H1 (cell line): Measurements from ENCODE around the gene C1QL1. TPM values are rescaled to one million over a fixed set of nuclear protein-coding genes. Genes with fewer than 3 reads are reported as not detected.

Source experiments
- CTCF ChIA-PET: fragments of 300-600 bp; sonication (Branson Sonifier 250); formaldehyde crosslinking; loops from one replicate; lab custom pipeline; 2021; ENCODE audit not compliant: partially characterized antibody; lab: Charles Lee
- POLR2A ChIA-PET: fragments of 300-600 bp; sonication (Branson Sonifier 250); formaldehyde crosslinking; loops from one replicate; lab custom pipeline; 2021; ENCODE audit warnings: inconsistent platforms; ENCODE audit not compliant: partially characterized antibody; lab: Charles Lee
- DNase-seq, 2 experiments: peaks; one replicate each; pipeline versions ENCODE4 v3.0.0 to v3.0.0-alpha.2; 2010 to 2022; ENCODE audit warnings: low spot score in 2 of 2, low read depth in 1 of 2, mixed read lengths in 1 of 2
- FAIRE-seq: peaks from 2 replicates; lab custom pipeline; 2011; peaks lifted over from hg19 to GRCh38; lab: Jason Lieb, UNC
- H2AFZ ChIP-seq: 2 replicates; pipeline ENCODE4 v1.8.1; 2012; ENCODE audit warnings: low read length, inconsistent platforms
- H2AK5ac ChIP-seq: 2 replicates; pipeline ENCODE4 v1.6.1; 2013; ENCODE audit warnings: low read depth, low read length
- H2BK120ac ChIP-seq: replicated peaks from 2 replicates; pipeline ENCODE3; 2013; ENCODE audit warnings: low read depth, low read length, inconsistent platforms
- H2BK12ac ChIP-seq: 2 replicates; pipeline ENCODE4 v1.6.1; 2013; ENCODE audit warnings: low read depth, low read length
- H2BK15ac ChIP-seq: 2 replicates; pipeline ENCODE4 v1.6.1; 2013; ENCODE audit warnings: low read length
- H2BK20ac ChIP-seq: 2 replicates; pipeline ENCODE4 v1.6.1; 2013; ENCODE audit warnings: low read length
- H2BK5ac ChIP-seq: 2 replicates; pipeline ENCODE4 v1.6.1; 2013; ENCODE audit warnings: low read depth, low read length
- H3K14ac ChIP-seq: 2 replicates; pipeline ENCODE4 v1.6.1; 2013; ENCODE audit warnings: inconsistent platforms; ENCODE audit not compliant: insufficient read length
- H3K18ac ChIP-seq: 2 replicates; pipeline ENCODE4 v1.6.1; 2013; ENCODE audit warnings: low read length; ENCODE audit errors: extremely low read depth
- H3K23ac ChIP-seq: 2 replicates; pipeline ENCODE4 v1.6.1; 2013; ENCODE audit warnings: inconsistent platforms; ENCODE audit not compliant: insufficient read length
- H3K23me2 ChIP-seq: 2 replicates; pipeline ENCODE4 v1.6.1; 2013; ENCODE audit warnings: low read depth, low read length
- H3K27ac ChIP-seq: 2 replicates; pipeline ENCODE4 v1.6.1; 2011; ENCODE audit warnings: low read depth, low read length, inconsistent platforms
- H3K27me3 ChIP-seq, 4 experiments: replicated peaks in 1 of 4; 1 replicate in 1 of 4; 2 replicates in 3 of 4; pipeline versions ENCODE4 v1.6.1 to v1.8.1; 2011 to 2013; ENCODE audit warnings: low read length in 3 of 4, mild to moderate bottlenecking in 3 of 4, inconsistent platforms in 2 of 4, mixed read lengths in 2 of 4, moderate library complexity in 1 of 4; ENCODE audit not compliant: control insufficient read depth in 3 of 4, insufficient read depth in 3 of 4; ENCODE audit errors: extremely low read depth in 1 of 4
- H3K36me3 ChIP-seq, 4 experiments: 2 replicates each; pipeline versions ENCODE4 v1.6.1 to v1.8.1; 2011 to 2013; ENCODE audit warnings: mild to moderate bottlenecking in 4 of 4, low read length in 3 of 4, moderate library complexity in 2 of 4, control low read depth in 1 of 4, inconsistent platforms in 1 of 4; ENCODE audit not compliant: insufficient read depth in 4 of 4, control insufficient read depth in 2 of 4
- H3K4ac ChIP-seq: replicated peaks from 2 replicates; pipeline ENCODE3; 2013; ENCODE audit warnings: low read length, low read depth, mixed read lengths, inconsistent platforms; ENCODE audit not compliant: insufficient read length
- H3K4me1 ChIP-seq, 4 experiments: replicated peaks in 1 of 4; 1 replicate in 1 of 4; 2 replicates in 3 of 4; pipeline versions ENCODE4 v1.6.1 to v1.8.1; 2011 to 2013; ENCODE audit warnings: low read length in 3 of 4, inconsistent platforms in 2 of 4, mixed read lengths in 1 of 4; ENCODE audit not compliant: insufficient read depth in 4 of 4, control insufficient read depth in 3 of 4
- H3K4me2 ChIP-seq, 2 experiments: 2 replicates each; pipeline versions ENCODE4 v1.6.1 to v1.8.1; 2011 to 2013; ENCODE audit warnings: low read depth in 2 of 2, low read length in 2 of 2, control low read depth in 1 of 2, inconsistent platforms in 1 of 2, mild to moderate bottlenecking in 1 of 2; ENCODE audit not compliant: insufficient read depth in 1 of 2
- H3K4me3 ChIP-seq, 4 experiments: fragments of 200-600, 300-600 bp in 1 of 4; sonication (generic), shearing (Covaris generic), sonication (Bioruptor Twin) in 1 of 4; 2 replicates each; pipeline versions ENCODE4 v1.5.1 to v1.8.1; 2011 to 2016; ENCODE audit warnings: low read length in 4 of 4, low read depth in 3 of 4, control low read depth in 2 of 4, inconsistent platforms in 2 of 4, mild to moderate bottlenecking in 2 of 4, mixed read lengths in 1 of 4, moderate library complexity in 1 of 4; ENCODE audit not compliant: insufficient read depth in 2 of 4; ENCODE audit errors: extremely low read depth in 1 of 4
- H3K56ac ChIP-seq: replicated peaks from 2 replicates; pipeline ENCODE3; 2013; ENCODE audit warnings: low read depth, mild to moderate bottlenecking, mixed read lengths, low read length, inconsistent platforms; ENCODE audit not compliant: insufficient read length
- H3K79me1 ChIP-seq: 2 replicates; pipeline ENCODE4 v1.6.1; 2013; ENCODE audit warnings: low read depth, low read length, control low read depth
- H3K79me2 ChIP-seq, 2 experiments: 2 replicates each; pipeline versions ENCODE4 v1.6.1 to v1.8.1; 2012 to 2013; ENCODE audit warnings: low read length in 2 of 2, mild to moderate bottlenecking in 2 of 2, inconsistent platforms in 1 of 2; ENCODE audit not compliant: insufficient read depth in 2 of 2, control insufficient read depth in 1 of 2
- H3K9ac ChIP-seq, 4 experiments: replicated peaks in 1 of 4; 1 replicate in 1 of 4; 2 replicates in 3 of 4; pipeline versions ENCODE4 v1.6.1 to v1.8.1; 2011 to 2013; ENCODE audit warnings: low read depth in 3 of 4, low read length in 3 of 4, control low read depth in 2 of 4, mild to moderate bottlenecking in 2 of 4, moderate library complexity in 2 of 4, inconsistent platforms in 1 of 4; ENCODE audit errors: extremely low read depth in 1 of 4
- H3K9me3 ChIP-seq, 2 experiments: 2 replicates each; pipeline versions ENCODE4 v1.6.1 to v1.8.1; 2012 to 2013; ENCODE audit warnings: mild to moderate bottlenecking in 2 of 2, moderate library complexity in 2 of 2, control low read depth in 1 of 2, inconsistent platforms in 1 of 2, low read depth in 1 of 2, low read length in 1 of 2, mixed read lengths in 1 of 2; ENCODE audit not compliant: insufficient read depth in 2 of 2
- H4K20me1 ChIP-seq, 2 experiments: replicated peaks in 1 of 2; 2 replicates each; pipeline versions ENCODE3 to v1.8.1; 2011 to 2013; ENCODE audit warnings: inconsistent platforms in 2 of 2, low read length in 2 of 2, mild to moderate bottlenecking in 1 of 2; ENCODE audit not compliant: insufficient read depth in 2 of 2, control insufficient read depth in 1 of 2
- H4K5ac ChIP-seq: 2 replicates; pipeline ENCODE4 v1.6.1; 2013; ENCODE audit warnings: low read length, low read depth, mixed read lengths, inconsistent platforms; ENCODE audit not compliant: insufficient read length
- H4K8ac ChIP-seq: 2 replicates; pipeline ENCODE4 v1.8.0; 2013; ENCODE audit warnings: mild to moderate bottlenecking, moderate library complexity, low read length, inconsistent platforms; ENCODE audit not compliant: insufficient read depth; ENCODE audit errors: extremely low read depth
- H4K91ac ChIP-seq: replicated peaks from 2 replicates; pipeline ENCODE3; 2013; ENCODE audit warnings: low read length, mixed read lengths, inconsistent platforms; ENCODE audit not compliant: insufficient read length
- CBX8 ChIP-seq: fragments of 300-800, 300-1000 bp; sonication (generic); IDR thresholded peaks from 2 replicates; pipeline ENCODE4 v1.7.1; 2016; ENCODE audit warnings: low read depth, low read length, borderline replicate concordance
- EZH2 ChIP-seq: fragments of 200-600 bp; sonication (generic); IDR thresholded peaks from 2 replicates; pipeline ENCODE4 v1.7.1; 2012; ENCODE audit warnings: low read depth, mild to moderate bottlenecking, moderate library complexity, low read length, inconsistent platforms; ENCODE audit not compliant: severe bottlenecking
- GABPA ChIP-seq: IDR thresholded peaks from 2 replicates; pipeline ENCODE4 v1.6.1; 2011; ENCODE audit warnings: mild to moderate bottlenecking, low read length, moderate library complexity, borderline replicate concordance; ENCODE audit not compliant: insufficient read depth
- POLR2AphosphoS5 ChIP-seq: IDR thresholded peaks from 2 replicates; pipeline ENCODE4 v1.6.1; 2011; ENCODE audit warnings: low read depth, low read length
- SP2 ChIP-seq: IDR thresholded peaks from 2 replicates; pipeline ENCODE4 v1.6.1; 2012; ENCODE audit warnings: mild to moderate bottlenecking, low read length, inconsistent platforms
- SRF ChIP-seq: IDR thresholded peaks from 2 replicates; pipeline ENCODE4 v1.6.1; 2011; ENCODE audit warnings: mild to moderate bottlenecking, low read depth, low read length, moderate library complexity
- TAF1 ChIP-seq: IDR thresholded peaks from 2 replicates; pipeline ENCODE4 v1.6.1; 2011; ENCODE audit warnings: mild to moderate bottlenecking, low read depth, low read length
- TEAD4 ChIP-seq: IDR thresholded peaks from 2 replicates; pipeline ENCODE4 v1.6.1; 2012; ENCODE audit warnings: low read depth, low read length, inconsistent platforms, mixed read lengths
- USF2 ChIP-seq: IDR thresholded peaks from 2 replicates; pipeline ENCODE4 v1.6.1; 2011; ENCODE audit warnings: low read length, improper control_type of control experiment
- WGBS, 2 experiments: shearing (Covaris generic) in 1 of 2; methylation state at CpG; one replicate each; pipeline versions ENCODE4 v1.1.6 to v1.1.7; 2013 to 2015; ENCODE audit warnings: low lambda C conversion rate in 2 of 2, mixed read lengths in 2 of 2, inconsistent platforms in 1 of 2, low coverage in 1 of 2, missing lambda C conversion rate in 1 of 2; ENCODE audit not compliant: insufficient replicate concordance in 2 of 2, insufficient coverage in 1 of 2, insufficient read length in 1 of 2; ENCODE audit errors: extremely low coverage in 1 of 2, missing lambda C conversion rate in 1 of 2; 5-methylcytosine and 5-hydroxymethylcytosine counted together
- polyA plus RNA-seq, 7 experiments: library from polyadenylated mRNA; depleted of rRNA in 3 of 7; stranded (reverse) in 5 of 7; unstranded in 2 of 7; fragments of >200 nt in 5 of 7; fragments of 200-250 nt in 2 of 7; gene quantifications; 1 replicate in 5 of 7; 2 replicates in 1 of 7; 4 replicates in 1 of 7; pipeline versions ENCODE4 v1.2.1 to v1.2.3, GENCODE V29; 2011 to 2013; ENCODE audit warnings: missing spikeins in 2 of 7, mixed read lengths in 2 of 7
- total RNA-seq: library from RNA; stranded (reverse); fragmentation: NEBNext Ultra II Directional; extraction: Animal tissue kit (Norgen Biotek cat#: 25700); gene quantifications from 2 replicates; pipeline ENCODE4 v1.2.1, GENCODE V29; 2021

C1QL1 gene
- total and polyA plus RNA-seq, 2 of the 8 experiments (the other 6 are each of a cell fraction or from before 2014, with no cell fraction given) = 7.6 to 10.5 TPM

DNA sequence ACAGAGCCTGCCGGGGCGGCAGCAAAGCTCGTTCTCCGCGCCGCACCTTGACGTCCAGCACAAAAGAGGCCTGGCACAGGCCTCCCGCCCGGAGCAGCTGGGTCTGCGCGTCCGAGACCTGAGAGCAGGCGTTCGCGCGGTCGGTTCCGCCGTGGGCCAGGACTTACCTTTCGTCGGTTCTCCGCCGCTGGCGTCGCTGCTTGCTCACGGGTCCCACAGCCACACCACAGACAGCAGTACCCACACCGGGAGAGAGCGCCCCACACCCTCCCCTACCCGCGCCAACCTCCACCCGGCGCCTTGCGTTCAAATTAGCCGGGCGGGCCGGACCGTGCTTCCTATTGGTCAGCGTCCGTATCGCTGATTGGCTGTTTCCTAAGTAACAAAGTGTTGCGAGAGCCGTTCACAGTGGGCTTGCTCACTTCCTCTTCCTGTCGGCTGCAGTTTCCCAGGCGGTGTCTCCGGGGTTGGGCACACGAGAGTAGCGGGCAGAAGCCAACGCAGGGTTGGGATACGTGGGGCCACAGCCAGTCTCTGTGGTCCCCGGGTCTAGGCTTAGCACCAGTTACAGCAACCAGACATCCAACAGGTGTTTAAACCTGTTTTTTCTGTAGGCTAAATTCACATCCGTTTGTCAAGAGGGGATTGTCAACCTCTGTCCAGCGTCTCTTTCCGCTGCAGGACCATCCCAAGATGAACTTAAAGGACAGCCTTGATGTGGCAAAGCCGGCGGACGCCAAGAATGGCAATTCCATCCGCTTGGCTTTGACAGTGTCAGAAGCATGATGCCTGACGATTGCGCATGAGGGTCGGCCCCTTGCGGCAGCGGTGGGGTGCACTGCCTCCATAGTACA is 20.4 kb downstream of the C1QL1 start, which contains the start of gene KIF18B:
Gene KIF18B, minus strand, starts transcription at position 313 of the 854 bp plus-strand sequence. CDS start 11,429 bp downstream, outside the sequence.
- Histone ChIP-seq H3K79me2 (peaks cover 3 to 42% of the 10 kb centered on the region in 2 experiments; a peak in 3 of 4 replicates), H3K27ac (peak within 1 kb of the TSS; percentile 53; the same call in 1 of the 2 replicates), H2BK15ac (peak within 1 kb of the TSS; percentile 65; the same call in 1 of the 2 replicates), H3K36me3 (peaks cover 0 to 8% (median 3%) of the 10 kb centered on the region in 4 experiments; a peak in 2 of 8 replicates), H2BK20ac (no peak within 1 kb of the TSS; the same call in 1 of the 2 replicates), H4K20me1 (peaks cover 0 to 2% of the 10 kb centered on the region in 2 experiments), H3K79me1 (peaks cover 5% of the 10 kb centered on the region), H3K4me2 (peak within 1 kb of the TSS; percentile 82 to 97), H3K9me3 (no peaks in the 10 kb centered on the region), H3K56ac (peak within 1 kb of the TSS; percentile 70), H3K9ac (peak within 1 kb of the TSS; percentile 79 to 82 (median 80)), H2AFZ (peak within 1 kb of the TSS; percentile 90), H3K27me3 (peaks cover 0 to 4% (median 0%) of the 10 kb centered on the region in 4 experiments; a peak in 1 of 7 replicates), H2BK12ac (no peak within 1 kb of the TSS; the same call in 1 of the 2 replicates), H3K23me2 (peaks cover 5% of the 10 kb centered on the region; the same call in 1 of the 2 replicates), H2BK120ac (peak within 1 kb of the TSS; percentile 5), H2AK5ac (no peak within 1 kb of the TSS), H4K5ac (peak within 1 kb of the TSS; percentile 93), H3K14ac (no peak within 1 kb of the TSS), H2BK5ac (peak within 1 kb of the TSS; percentile 91; the same call in 1 of the 2 replicates), H3K23ac (no peak within 1 kb of the TSS), H3K4me3 (peak within 1 kb of the TSS; percentile 82 to 100 (median 98)), H4K8ac (peak within 1 kb of the TSS; percentile 81), H3K18ac (peak within 1 kb of the TSS; percentile 84), H3K4me1 (no peaks in the 10 kb centered on the region; a peak in 1 of 7 replicates), H4K91ac (peak within 1 kb of the TSS; percentile 99), H3K4ac (peak within 1 kb of the TSS; percentile 92)
- no peak for FAIRE-seq
- ChIA-PET CTCF (interaction anchor here (0.7 to 2.0 kb wide), 6 partner anchors 11 to 74 kb away, joined by 3 to 8 read pairs (median 4); no protein-coding TSS in a partner anchor), POLR2A (interaction anchor here (0.7 to 1.5 kb wide), 8 partner anchors 12 to 103 kb away, joined by 3 to 6 read pairs (median 3); no protein-coding TSS in a partner anchor)
- peak; percentile 69 to 93 for DNase-seq
- WGBS, 2 experiments = 7% methylated on average over 56 of the region's 62 CpGs; no CpG with 5 or more reads in 1 of the 2 experiments
- TF ChIP-seq SP2 (no peak), CBX8 (no peak), SRF (no peak), POLR2AphosphoS5 (no peak), TEAD4 (no peak), GABPA (peak; percentile 64; the same call in 1 of the 2 replicates), USF2 (0 out of 2 replicates have a peak, but pooled peaks have one; percentile 5), TAF1 (peak; percentile 70), EZH2 (no peak)
